Measurements from ENCODE around the gene NKAIN4. TPM values are rescaled to one million over a fixed set of nuclear protein-coding genes. Genes with fewer than 3 reads are reported as not detected.
"Not testable (repeated sequence)": the region's sequence is repeated elsewhere in the genome, so short reads cannot be mapped to it uniquely, and the experiment has no call there.

NKAIN4 gene
- total RNA-seq, 1 donor from 2014 or later = not detected

- DNase-seq (ENCODE audit: low read depth in 2 of 2) = peak; percentile 13 to 54
Observed at GRCh38 chr20:63238514-63239125, 15.6 kb downstream of the NKAIN4 start.

- DNase-seq (ENCODE audit: low read depth in 2 of 2) = no peak
Observed at GRCh38 chr20:63238031-63238430, 16.2 kb downstream of the NKAIN4 start.

- no peak for DNase-seq (ENCODE audit: low read depth in 2 of 2)
Observed at GRCh38 chr20:63236116-63236837, 18.0 kb downstream of the NKAIN4 start.

- DNase-seq (ENCODE audit: low read depth in 2 of 2) = no peak
Observed at GRCh38 chr20:63235399-63235983, 18.8 kb downstream of the NKAIN4 start, which contains the start of gene BIRC7. Gene BIRC7, plus strand, starts transcription at chr20:63235905. Its CDS starts 192 bp downstream, at chr20:63236097.

GRCh38 chr20:63234693-63235398, 19.4 kb downstream of the NKAIN4 start:
- DNase-seq (ENCODE audit: low read depth in 2 of 2) = peak; percentile 15 to 45

GRCh38 chr20:63233924-63234323, 20.3 kb downstream of the NKAIN4 start:
- no peak for DNase-seq (ENCODE audit: low read depth in 2 of 2)

GRCh38 chr20:63233061-63233344, 21.3 kb downstream of the NKAIN4 start:
- no peak for DNase-seq (ENCODE audit: low read depth in 2 of 2)

GRCh38 chr20:63232235-63233060, 21.8 kb downstream of the NKAIN4 start:
- DNase-seq (ENCODE audit: low read depth in 2 of 2) = peak in 1 of 2 donors; percentile 82

GRCh38 chr20:63230800-63231268, 23.4 kb downstream of the NKAIN4 start:
- peak; percentile 78 to 81 for DNase-seq (ENCODE audit: low read depth in 2 of 2)

- no peak for DNase-seq (ENCODE audit: low read depth in 2 of 2)
Observed at GRCh38 chr20:63228806-63229205, 25.5 kb downstream of the NKAIN4 start.

DNA sequence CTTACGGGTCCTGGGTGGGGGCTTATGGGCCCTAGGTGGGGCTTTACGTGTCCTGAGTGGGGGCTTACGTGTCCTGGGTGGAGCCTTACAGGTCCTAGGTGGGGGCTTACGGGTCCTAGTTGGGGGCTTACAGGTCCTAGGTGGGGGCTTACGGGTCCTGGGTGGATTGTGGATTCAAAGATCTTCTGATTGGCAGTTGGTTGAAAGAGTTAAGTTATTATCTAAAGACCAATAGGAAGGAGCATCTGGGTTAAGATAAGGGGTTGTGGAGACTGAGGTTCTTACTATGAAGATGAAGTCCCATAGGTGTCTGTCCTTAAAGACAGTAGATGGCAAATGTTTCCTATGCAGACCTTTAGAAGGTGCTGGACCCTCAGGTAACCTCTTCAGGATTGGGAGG, 27.0 kb downstream of the NKAIN4 start:
- DNase-seq (ENCODE audit: low read depth in 2 of 2) = no peak

GRCh38 chr20:63226042-63226943, 28.0 kb downstream of the NKAIN4 start:
- no peak for DNase-seq (ENCODE audit: low read depth in 2 of 2)

DNA sequence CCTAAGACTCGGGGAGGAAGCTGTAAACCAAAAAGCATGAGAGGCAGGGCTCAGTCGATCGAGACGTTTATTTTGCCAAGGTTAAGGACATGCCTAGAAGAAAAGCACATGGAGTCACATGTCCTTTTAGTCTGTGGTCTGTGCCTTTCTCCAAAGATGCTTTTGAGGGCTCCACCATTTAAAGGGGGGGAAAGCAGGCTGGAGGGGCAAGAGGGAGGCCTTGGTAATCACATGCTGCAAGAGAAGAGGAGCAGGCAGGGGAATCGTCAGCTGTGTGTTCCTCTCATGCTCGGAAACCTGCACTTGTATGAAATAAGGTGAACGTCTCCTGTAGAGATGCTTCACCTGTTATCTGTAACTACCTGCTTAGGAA, 29.2 kb downstream of the NKAIN4 start:
- no peak for DNase-seq (ENCODE audit: low read depth in 2 of 2)

GRCh38 chr20:63224412-63225081, 29.7 kb downstream of the NKAIN4 start:
- peak; percentile 48 to 52 for DNase-seq (ENCODE audit: low read depth in 2 of 2)

DNA sequence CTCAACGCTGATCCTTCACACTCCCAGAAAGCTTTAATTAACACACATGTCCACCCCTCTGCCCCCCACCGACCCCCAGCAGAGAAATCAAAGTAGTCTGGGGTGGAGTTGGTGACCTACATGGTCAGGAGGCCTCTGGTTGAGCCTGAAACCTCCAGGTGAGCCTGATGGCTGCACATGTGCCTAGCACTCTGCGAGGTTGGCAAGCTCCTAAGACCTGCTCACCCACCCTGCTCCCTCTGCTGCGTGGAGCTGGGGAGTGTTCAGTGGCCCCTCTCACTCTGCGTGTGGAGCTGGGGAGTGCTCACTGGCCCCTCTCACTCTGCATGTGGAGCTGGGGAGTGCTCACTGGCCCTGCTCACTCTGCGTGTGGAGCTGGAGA, 30.4 kb downstream of the NKAIN4 start:
- no peak for DNase-seq (ENCODE audit: low read depth in 2 of 2)

- peak; percentile 47 to 62 for DNase-seq (ENCODE audit: low read depth in 2 of 2)
Observed at GRCh38 chr20:63223121-63223825, 31.0 kb downstream of the NKAIN4 start.

DNA sequence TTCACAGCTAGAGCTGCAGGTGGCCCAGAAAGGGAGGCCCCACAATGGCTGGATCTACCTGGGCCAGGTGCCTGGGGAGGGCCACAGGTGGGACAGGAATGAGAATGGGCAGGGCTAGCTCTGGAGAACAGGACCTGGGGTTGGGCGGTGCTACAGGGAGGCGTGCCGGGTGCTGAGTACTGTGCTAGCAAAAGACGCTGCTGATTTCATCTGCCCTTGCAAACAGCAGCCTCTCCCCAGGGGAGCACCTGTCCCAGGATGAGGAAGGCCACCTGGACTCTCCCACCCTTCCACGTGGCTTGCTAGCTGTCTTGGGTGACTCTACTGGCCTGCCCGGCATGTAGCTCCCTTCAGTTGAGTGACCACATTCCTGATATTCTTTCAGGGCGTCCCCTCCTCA, 31.7 kb downstream of the NKAIN4 start:
- no peak for DNase-seq (ENCODE audit: low read depth in 2 of 2)

DNA sequence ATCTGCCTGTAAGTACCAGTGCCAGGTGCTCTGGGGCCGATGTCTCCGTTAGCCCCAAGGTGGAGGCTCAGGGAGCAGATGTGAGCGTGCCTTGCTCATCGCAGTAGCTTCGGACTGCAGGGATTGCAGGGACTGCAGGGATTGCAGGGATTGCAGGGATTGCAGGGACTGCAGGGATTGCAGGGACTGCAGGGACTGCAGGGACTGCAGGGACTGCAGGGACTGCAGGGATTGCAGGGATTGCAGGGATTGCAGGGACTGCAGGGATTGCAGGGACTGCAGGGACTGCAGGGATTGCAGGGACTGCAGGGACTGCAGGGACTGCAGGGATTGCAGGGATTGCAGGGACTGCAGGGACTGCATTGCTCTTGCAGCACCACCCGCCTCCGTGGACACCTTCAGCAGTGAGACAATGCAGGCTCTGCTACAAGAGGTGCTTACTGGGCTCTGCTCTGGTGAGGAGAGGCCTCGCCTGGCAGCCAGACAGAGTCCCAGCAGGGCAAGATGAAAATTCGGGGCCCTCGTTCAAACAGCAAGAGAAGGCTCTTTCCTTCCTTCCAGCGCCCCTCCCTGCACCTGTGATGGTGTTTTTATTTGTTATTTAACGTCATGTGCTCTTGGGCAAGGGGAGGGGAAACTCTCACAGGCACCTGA, 32.7 kb downstream of the NKAIN4 start:
- DNase-seq (ENCODE audit: low read depth in 2 of 2) = not testable (repeated sequence)
